Anterior cingulate cortex (tissue), 58 donors: ENCODE data around the gene HDHD5.

ENCODE experiments used
- DNase-seq, 58 donors: peaks; one replicate each; lab custom pipeline; 2025; lab: John Stamatoyannopoulos, UW

Gene HDHD5

GRCh38 chr22:17158568-17159503 lies at the start of gene HDHD5:
TSS of gene HDHD5 (minus strand) at chr22:17159277. CDS start at chr22:17159251, 26 bp downstream.
- DNase-seq, result peak; percentile 28 to 95 (median 84)

DNA sequence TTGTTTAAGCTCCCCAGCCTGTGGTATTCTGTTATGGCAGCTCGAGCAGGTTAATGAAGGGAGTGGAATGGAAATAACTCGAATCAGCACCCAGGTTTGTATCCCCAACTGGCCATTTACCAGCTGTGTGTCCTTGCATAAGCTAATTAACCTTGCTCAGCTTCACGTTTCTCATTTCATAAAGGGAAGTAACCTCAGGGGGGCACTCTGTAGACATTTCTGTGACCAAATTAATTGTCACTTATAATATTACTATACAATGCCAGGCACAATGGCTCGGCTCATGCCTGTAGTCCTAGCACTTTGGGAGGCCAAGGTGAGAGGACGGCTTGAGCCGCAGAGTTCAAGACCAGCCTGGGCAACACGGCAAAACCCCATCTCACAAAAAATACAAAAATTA lies 46.4 kb upstream of the HDHD5 start:
- DNase-seq, result no peak

DNA sequence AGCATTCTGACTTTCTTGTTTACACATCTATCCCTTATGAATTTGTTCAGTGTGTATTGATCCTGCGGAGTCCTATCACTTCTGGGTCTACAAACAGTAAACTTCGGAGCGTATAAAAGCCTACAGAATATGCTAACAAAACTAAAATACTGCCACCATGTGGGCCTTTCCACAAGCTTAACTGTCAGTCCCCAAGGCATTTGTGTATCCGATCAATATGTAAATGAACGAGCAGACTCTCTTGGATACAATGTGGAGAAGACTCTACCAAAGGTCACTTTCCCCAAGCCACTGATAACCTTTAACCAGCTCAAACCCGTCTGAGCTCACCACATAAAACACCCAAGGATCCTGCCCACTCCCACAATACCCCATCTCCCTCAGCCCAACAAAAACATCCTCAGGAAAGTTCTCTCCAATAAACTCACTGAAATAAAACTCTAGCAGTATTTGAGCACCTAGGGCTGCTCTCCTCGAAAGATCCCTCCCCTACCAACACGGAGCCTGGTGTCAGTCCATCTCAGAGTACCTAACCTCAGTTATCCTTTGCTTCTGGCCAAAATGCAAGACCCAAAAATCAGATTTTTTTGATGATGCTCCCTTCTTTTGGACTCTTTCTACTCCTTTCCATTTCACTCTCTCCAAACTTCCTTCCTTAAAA lies 42.3 kb upstream of the HDHD5 start:
- no peak for DNase-seq

DNA sequence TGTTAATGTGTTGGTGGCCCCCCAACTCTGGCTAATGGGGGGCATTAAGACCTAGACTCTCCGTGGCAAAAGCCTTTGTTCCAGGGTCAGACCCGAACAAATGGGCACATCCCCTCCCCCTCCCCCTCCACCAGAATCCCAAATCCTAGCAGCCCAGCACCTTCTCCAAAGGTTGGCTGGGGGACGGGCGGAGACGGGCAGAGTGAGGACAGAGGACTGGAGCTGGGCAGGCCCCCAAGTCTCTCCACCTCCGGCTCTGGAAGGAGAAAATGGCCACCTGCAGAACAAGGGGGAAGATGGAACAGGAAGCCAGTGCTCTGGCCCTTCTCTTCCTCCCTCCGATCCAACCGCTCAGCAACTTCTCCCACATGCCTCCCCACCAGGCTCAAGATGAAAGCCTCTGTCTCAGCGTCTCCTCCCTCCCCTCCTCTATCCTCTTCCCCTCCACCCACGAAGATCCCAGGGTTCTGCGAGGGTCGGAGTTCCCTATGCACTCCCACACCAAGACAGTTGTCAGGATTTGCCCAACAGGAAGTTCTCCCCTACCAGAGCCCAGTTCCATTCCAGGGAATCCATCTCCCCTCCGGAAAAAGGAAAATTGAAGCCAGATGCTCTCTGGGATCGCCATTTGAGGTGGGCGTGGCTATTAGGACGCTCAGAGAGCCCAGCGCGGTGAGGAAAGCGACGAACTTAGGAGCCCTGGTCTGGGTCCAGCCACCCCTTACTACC lies 40.1 kb upstream of the HDHD5 start:
- peak in 5 of 58 donors; percentile 4 to 37 (median 13) for DNase-seq

DNA sequence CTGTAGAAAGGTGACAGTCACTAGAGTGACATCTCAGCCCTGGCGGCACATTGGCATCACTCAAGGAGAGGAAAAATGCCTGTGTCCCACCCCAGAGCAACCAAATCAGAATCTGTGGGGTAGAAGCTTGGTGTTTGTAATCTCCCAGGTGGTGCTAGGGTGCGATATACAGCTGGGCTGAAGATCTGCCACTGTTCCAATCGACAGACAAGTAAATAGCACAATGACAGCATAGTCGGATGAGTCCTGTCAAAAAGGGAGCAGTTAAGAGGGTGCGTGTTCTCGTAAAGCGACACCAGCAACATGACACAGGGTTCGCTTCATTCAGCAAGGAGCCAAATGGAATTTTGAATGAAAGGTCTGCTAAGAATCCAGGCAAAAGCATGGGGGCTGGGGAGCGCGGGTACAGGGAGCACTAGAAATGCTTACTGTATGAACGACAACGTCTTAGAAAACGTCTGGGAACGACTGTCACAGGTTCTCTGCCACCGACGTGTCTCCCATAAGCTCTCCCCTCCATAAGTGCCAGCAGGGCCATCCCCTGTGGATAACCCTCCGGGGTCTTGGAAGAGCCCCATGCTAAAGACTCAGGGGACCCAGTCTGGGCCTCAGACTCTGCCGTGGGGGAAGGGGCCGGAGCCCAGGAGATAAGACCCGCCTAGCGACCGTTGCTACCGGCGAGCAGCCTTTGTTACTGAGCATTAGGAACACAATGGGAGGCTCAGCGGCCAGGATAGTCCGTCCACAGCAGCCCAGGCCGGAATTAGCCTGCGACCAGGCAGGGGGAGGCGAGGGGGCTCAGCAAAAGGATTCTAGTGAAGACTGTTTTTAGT lies 39.3 kb upstream of the HDHD5 start:
- peak in 4 of 58 donors; percentile 4 to 20 (median 12) for DNase-seq

DNA sequence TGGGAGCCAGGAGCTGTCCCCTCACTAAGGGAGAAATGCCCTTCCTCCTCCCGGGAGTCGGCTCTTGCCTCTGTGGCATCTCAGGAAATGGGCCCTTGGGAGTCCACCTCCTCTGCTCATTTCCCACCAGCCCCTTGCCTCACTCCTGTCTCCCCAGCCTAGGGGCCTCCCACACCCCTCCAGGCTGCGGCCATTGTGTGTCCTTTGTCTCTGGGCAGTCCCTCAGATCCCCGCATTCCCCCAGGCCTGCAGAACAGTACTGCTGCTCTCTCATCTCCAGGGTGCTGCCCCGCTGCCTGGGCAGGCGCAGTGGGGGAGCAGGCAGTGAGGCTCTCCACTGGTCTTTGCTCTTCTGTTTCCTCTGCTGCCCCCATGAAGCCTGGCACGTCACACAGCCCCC lies 35.1 kb upstream of the HDHD5 start:
- DNase-seq, result no peak

GRCh38 chr22:17192186-17192585 lies 33.1 kb upstream of the HDHD5 start:
- no peak for DNase-seq

GRCh38 chr22:17191163-17191784 lies 32.2 kb upstream of the HDHD5 start:
- no peak for DNase-seq

- no peak for DNase-seq
Measured at GRCh38 chr22:17190702-17191101, 31.6 kb upstream of the HDHD5 start.

GRCh38 chr22:17176715-17177114 lies 17.6 kb upstream of the HDHD5 start:
- DNase-seq, result peak in 13 of 58 donors; percentile 3 to 39 (median 13)

- peak in 20 of 58 donors; percentile 6 to 59 (median 30) for DNase-seq
Measured at GRCh38 chr22:17172029-17172833, 13.2 kb upstream of the HDHD5 start.

GRCh38 chr22:17171153-17172028 lies 12.3 kb upstream of the HDHD5 start:
- DNase-seq, result peak; percentile 41 to 98 (median 86)

DNA sequence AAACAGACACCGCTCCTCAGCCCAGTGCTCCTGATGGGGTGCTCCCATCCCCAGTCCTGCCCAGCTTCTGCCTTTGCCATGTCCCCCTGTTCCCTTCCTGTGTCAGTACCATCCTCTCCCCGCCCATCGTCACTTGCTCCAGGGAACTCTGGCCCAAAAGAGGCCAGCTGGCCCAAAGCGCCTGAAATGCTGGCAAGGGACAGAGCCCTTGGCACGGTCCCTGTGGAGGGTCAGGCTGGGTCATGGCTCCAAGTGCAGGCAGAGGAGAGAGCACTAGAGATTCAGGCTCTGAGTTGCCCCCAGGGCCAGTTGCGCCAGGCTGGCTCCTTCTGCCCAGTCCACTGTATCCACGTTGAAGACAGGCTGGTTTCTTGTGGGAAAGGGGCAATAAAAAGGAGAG lies 8.4 kb upstream of the HDHD5 start:
- peak in 40 of 58 donors; percentile 2 to 73 (median 27) for DNase-seq

GRCh38 chr22:17164392-17165024 lies 5.4 kb upstream of the HDHD5 start:
- no peak for DNase-seq

- DNase-seq, result no peak
Measured at GRCh38 chr22:17162731-17163130, 3.7 kb upstream of the HDHD5 start.

DNA sequence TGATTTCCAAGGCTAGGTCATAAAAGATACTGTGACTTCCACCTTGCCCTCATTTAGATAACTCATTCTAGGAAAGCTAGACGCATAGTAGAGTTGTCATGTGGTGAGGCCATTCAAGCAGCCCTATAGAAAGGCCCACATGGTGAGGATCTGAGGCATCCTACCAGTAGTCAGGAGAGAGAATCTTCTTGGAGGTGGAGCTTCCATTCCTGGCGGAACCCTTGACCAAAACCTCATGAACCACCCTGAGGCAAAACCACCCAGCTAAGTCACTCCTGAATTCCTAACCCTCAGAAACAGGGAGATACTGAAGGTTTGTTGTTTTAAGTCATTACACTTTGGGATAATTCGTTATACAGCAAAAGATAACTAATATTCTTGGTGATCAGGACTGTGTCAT lies 2.9 kb upstream of the HDHD5 start:
- no peak for DNase-seq

GRCh38 chr22:17159504-17159951 lies 451 bp upstream of the HDHD5 start:
- DNase-seq, result peak in 42 of 58 donors; percentile 29 to 83 (median 63)
